IMR-90 (cell line): ENCODE measurements around the gene UPF1. TPM values are rescaled to one million over a fixed set of nuclear protein-coding genes. Genes with fewer than 3 reads are reported as not detected.

Experiments used
- ATAC-seq: fragments of 200-7000 bp; cut with Tn5 transposase; 2 replicates; pipeline ENCODE4 v1.9.1; 2020; ENCODE audit warnings: low read depth, mild to moderate bottlenecking, moderate library complexity
- BruUV-seq: library from RNA; stranded (reverse); fragments of 400-500 nt; replicated peaks from 2 replicates; lab custom pipeline; 2021; lab: Mats Ljungman, UMichigan
- CTCF ChIA-PET: fragments of 300-600 bp; formaldehyde crosslinking; extraction: SDS; loops from one replicate; lab custom pipeline; 2021; ENCODE audit warnings: antibody characterized with exemption; lab: Yijun Ruan, JAX
- POLR2A ChIA-PET: fragments of 300-600 bp; sonication (Branson Sonifier 250); formaldehyde crosslinking; loops from one replicate; lab custom pipeline; 2022; ENCODE audit warnings: antibody characterized with exemption; ENCODE audit not compliant: unreplicated experiment; lab: Charles Lee
- DNase-seq: peaks from one replicate; pipeline ENCODE4 v3.0.0; 2013
- H2AFZ ChIP-seq: replicated peaks from 2 replicates; pipeline ENCODE3; 2013; ENCODE audit warnings: low read length, mild to moderate bottlenecking; ENCODE audit not compliant: poor library complexity
- H2AK5ac ChIP-seq: 2 replicates; pipeline ENCODE4 v1.6.1; 2013; ENCODE audit warnings: low read depth, low read length, inconsistent platforms
- H2AK9ac ChIP-seq: replicated peaks from 2 replicates; pipeline ENCODE3; 2013; ENCODE audit warnings: mild to moderate bottlenecking, low read depth, low read length, moderate library complexity; ENCODE audit not compliant: poor library complexity
- H2BK120ac ChIP-seq: 2 replicates; pipeline ENCODE4 v1.6.1; 2013; ENCODE audit warnings: low read depth, low read length, inconsistent platforms
- H2BK15ac ChIP-seq: 3 replicates; pipeline ENCODE4 v1.6.1; 2013; ENCODE audit warnings: low read depth, low read length, inconsistent platforms
- H2BK20ac ChIP-seq: 2 replicates; pipeline ENCODE4 v1.6.1; 2013; ENCODE audit warnings: low read depth, mild to moderate bottlenecking, inconsistent platforms, low read length, moderate library complexity
- H2BK5ac ChIP-seq: 2 replicates; pipeline ENCODE4 v1.6.1; 2013; ENCODE audit warnings: mild to moderate bottlenecking, low read depth, low read length, inconsistent platforms; ENCODE audit not compliant: poor library complexity, severe bottlenecking
- H3K14ac ChIP-seq: replicated peaks from 2 replicates; pipeline ENCODE4 v1.6.1; 2013; ENCODE audit warnings: low read depth, low read length, inconsistent platforms
- H3K18ac ChIP-seq: 2 replicates; pipeline ENCODE4 v1.6.1; 2013; ENCODE audit warnings: low read depth, low read length, control low read depth
- H3K23ac ChIP-seq: 2 replicates; pipeline ENCODE4 v1.6.1; 2013; ENCODE audit warnings: low read depth, low read length, inconsistent platforms
- H3K27ac ChIP-seq: 2 replicates; pipeline ENCODE4 v1.5.1; 2013; ENCODE audit warnings: mild to moderate bottlenecking, control low read depth, low read length; ENCODE audit not compliant: insufficient read depth
- H3K27me3 ChIP-seq: 2 replicates; pipeline ENCODE4 v1.6.1; 2013; ENCODE audit warnings: low read length; ENCODE audit not compliant: control insufficient read depth, insufficient read depth
- H3K36me3 ChIP-seq: 2 replicates; pipeline ENCODE4 v1.6.1; 2013; ENCODE audit warnings: low read length, mixed read lengths; ENCODE audit not compliant: control insufficient read depth, insufficient read depth
- H3K4ac ChIP-seq: 2 replicates; pipeline ENCODE4 v1.6.1; 2013; ENCODE audit warnings: low read depth, low read length, inconsistent platforms
- H3K4me1 ChIP-seq: 2 replicates; pipeline ENCODE4 v1.6.1; 2013; ENCODE audit warnings: low read length, mixed read lengths; ENCODE audit not compliant: control insufficient read depth, insufficient read depth
- H3K4me2 ChIP-seq: 2 replicates; pipeline ENCODE4 v1.6.1; 2013; ENCODE audit warnings: low read depth, mild to moderate bottlenecking, control low read depth, low read length, moderate library complexity
- H3K4me3 ChIP-seq: 2 replicates; pipeline ENCODE4 v1.5.1; 2013; ENCODE audit warnings: low read depth, mild to moderate bottlenecking, control low read depth, low read length, moderate library complexity; ENCODE audit not compliant: insufficient read depth
- H3K56ac ChIP-seq: 2 replicates; pipeline ENCODE4 v1.6.1; 2013; ENCODE audit warnings: low read length, inconsistent platforms; ENCODE audit not compliant: insufficient read depth; ENCODE audit errors: extremely low read depth
- H3K79me1 ChIP-seq, 2 experiments: 2 replicates each; pipeline ENCODE4 v1.6.1; 2013; ENCODE audit warnings: low read length in 2 of 2, inconsistent platforms in 1 of 2, low read depth in 1 of 2
- H3K9ac ChIP-seq: 2 replicates; pipeline ENCODE4 v1.6.1; 2013; ENCODE audit warnings: low read depth, low read length, control low read depth
- H3K9me1 ChIP-seq: 2 replicates; pipeline ENCODE4 v1.6.1; 2013; ENCODE audit warnings: low read length, inconsistent platforms; ENCODE audit not compliant: insufficient read depth
- H3K9me3 ChIP-seq: 2 replicates; pipeline ENCODE4 v1.6.1; 2013; ENCODE audit warnings: low read length; ENCODE audit not compliant: control insufficient read depth, insufficient read depth
- H4K20me1 ChIP-seq: 2 replicates; pipeline ENCODE4 v1.6.1; 2013; ENCODE audit warnings: low read length, inconsistent platforms; ENCODE audit not compliant: insufficient read depth
- H4K5ac ChIP-seq: 2 replicates; pipeline ENCODE4 v1.6.1; 2013; ENCODE audit warnings: mild to moderate bottlenecking, low read depth, low read length, control low read depth
- H4K8ac ChIP-seq, 2 experiments: 2 replicates each; pipeline ENCODE4 v1.6.1; 2013; ENCODE audit warnings: low read depth in 2 of 2, low read length in 2 of 2, control low read depth in 1 of 2, inconsistent platforms in 1 of 2
- H4K91ac ChIP-seq: 2 replicates; pipeline ENCODE4 v1.6.1; 2013; ENCODE audit warnings: low read depth, low read length, inconsistent platforms; ENCODE audit not compliant: insufficient read depth
- BHLHE40 ChIP-seq: fragments of 150-350 bp; IDR thresholded peaks from 2 replicates; pipeline ENCODE4 v1.6.1; 2016; ENCODE audit warnings: mild to moderate bottlenecking, low read depth, low read length
- CEBPB ChIP-seq: IDR thresholded peaks from 2 replicates; pipeline ENCODE4 v1.6.1; 2012; ENCODE audit warnings: low read depth, low read length, improper control_type of control experiment
- CHD1 ChIP-seq: IDR thresholded peaks from 2 replicates; pipeline ENCODE4 v1.6.1; 2012; ENCODE audit warnings: low read depth, low read length, improper control_type of control experiment
- CTCF ChIP-seq: conservative IDR thresholded peaks from 2 replicates; pipeline ENCODE4 v1.5.1; 2012; ENCODE audit warnings: mild to moderate bottlenecking, low read depth, low read length, improper control_type of control experiment
- FOS ChIP-seq: fragments of 150-350 bp; IDR thresholded peaks from 2 replicates; pipeline ENCODE4 v1.6.1; 2016; ENCODE audit warnings: low read depth, low read length
- MAFK ChIP-seq: IDR thresholded peaks from 2 replicates; pipeline ENCODE4 v1.6.1; 2012; ENCODE audit warnings: low read depth, low read length, improper control_type of control experiment
- MAZ ChIP-seq: IDR thresholded peaks from 2 replicates; pipeline ENCODE4 v1.6.1; 2012; ENCODE audit warnings: low read depth, mild to moderate bottlenecking, low read length, improper control_type of control experiment, moderate library complexity, borderline replicate concordance
- MXI1 ChIP-seq: IDR thresholded peaks from 2 replicates; pipeline ENCODE4 v1.6.1; 2012; ENCODE audit warnings: low read depth, mild to moderate bottlenecking, low read length, moderate library complexity, borderline replicate concordance
- NFE2L2 ChIP-seq: fragments of 150-350 bp; IDR thresholded peaks from 2 replicates; pipeline ENCODE4 v1.6.1; 2016; ENCODE audit warnings: low read depth, mild to moderate bottlenecking, low read length
- POLR2A ChIP-seq: IDR thresholded peaks from 2 replicates; pipeline ENCODE4 v1.6.1; 2012; ENCODE audit warnings: mild to moderate bottlenecking, low read depth, low read length
- RCOR1 ChIP-seq: IDR thresholded peaks from 2 replicates; pipeline ENCODE4 v1.6.1; 2012; ENCODE audit warnings: mild to moderate bottlenecking, low read length, improper control_type of control experiment; ENCODE audit not compliant: insufficient replicate concordance
- RFX5 ChIP-seq: IDR thresholded peaks from 2 replicates; pipeline ENCODE4 v1.8.0; 2012; ENCODE audit warnings: low read depth, mild to moderate bottlenecking, low read length, moderate library complexity
- SMC3 ChIP-seq: fragments of 150-350 bp; IDR thresholded peaks from 2 replicates; pipeline ENCODE4 v1.6.1; 2016; ENCODE audit warnings: low read depth, mild to moderate bottlenecking, antibody characterized with exemption, low read length, moderate library complexity
- dilution Hi-C: fragments of 300-500 bp; cut with HindIII; formaldehyde crosslinking; loops from one replicate; pipeline ENCODE4 v1.14.3; 2018; ENCODE audit warnings: low sequenced_read_pairs; ENCODE audit not compliant: unreplicated experiment
- in situ Hi-C: fragments of 300-500 bp; cut with MboI; formaldehyde crosslinking; loops from 3 replicates; pipeline ENCODE4 v1.14.3; 2019; ENCODE audit warnings: low sequenced_read_pairs, inconsistent platforms, mixed read lengths
- intact Hi-C: fragments of 100-400 bp; cut with micrococcal nuclease; formaldehyde crosslinking; loops from 2 replicates; pipeline ENCODE4 v1.10.0; 2022
- polyA plus RNA-seq, 3 experiments: library from polyadenylated mRNA; depleted of rRNA; stranded (reverse); fragments of >200 nt; gene quantifications; 2 replicates each; pipeline ENCODE4 v1.2.3, GENCODE V29; 2012; ENCODE audit warnings: low replicate concordance in 1 of 3
- total RNA-seq: library from RNA; depleted of rRNA; stranded (reverse); fragments of >200 nt; gene quantifications from 2 replicates; pipeline ENCODE4 v1.2.3, GENCODE V29; 2012
- TF ChIP-seq, protein P1 (sequence below): fragments of 150-350 bp; IDR thresholded peaks from 2 replicates; pipeline ENCODE4 v1.6.1; 2017; ENCODE audit warnings: mild to moderate bottlenecking, antibody characterized with exemption, low read length, low read depth
- TF ChIP-seq, protein P2 (sequence below): fragments of 150-350 bp; IDR thresholded peaks from 2 replicates; pipeline ENCODE4 v1.6.1; 2016; ENCODE audit warnings: low read depth, mild to moderate bottlenecking, low read length, moderate library complexity, borderline replicate concordance

The UPF1 gene
- total and polyA plus RNA-seq, 2 of the 4 experiments (the other 2 are of a cell fraction) = 31.2 to 50.3 TPM

DNA sequence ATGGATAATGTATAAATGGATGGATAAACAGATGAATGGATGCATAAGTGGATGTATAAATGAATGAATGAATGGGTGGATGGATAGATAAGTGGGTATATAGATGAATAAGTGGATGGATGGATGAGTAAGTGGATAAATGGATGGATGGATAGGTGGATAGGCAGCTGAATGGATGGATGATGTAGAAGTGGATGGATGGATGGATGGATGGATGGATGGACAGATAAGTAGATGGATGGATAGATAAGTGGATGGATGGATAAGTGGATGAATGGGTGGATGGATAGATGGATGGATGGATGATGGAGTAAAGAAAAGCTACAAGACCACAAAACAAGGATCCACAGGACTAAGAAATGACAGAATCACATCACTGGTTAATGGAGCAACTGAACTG, 31.7 kb upstream of the UPF1 start:
- no peak overlapping the region for H4K5ac ChIP-seq
- no peaks in the 10 kb centered on the region for H3K4me1 ChIP-seq
- no peaks in the 10 kb centered on the region for H3K9me1 ChIP-seq
- H2BK120ac ChIP-seq = no peak overlapping the region
- no peak overlapping the region for H3K27ac ChIP-seq
- ChIA-PET POLR2A (no interaction called here), CTCF (no interaction called here)
- H3K9ac ChIP-seq = no peak overlapping the region
- no peak overlapping the region for H2BK20ac ChIP-seq
- no peaks in the 10 kb centered on the region for H3K79me1 ChIP-seq
- no peak overlapping the region for H3K4me3 ChIP-seq
- BruUV-seq = no TSS peak
- TF ChIP-seq MXI1 (no peak), CHD1 (no peak), CTCF (no peak), BHLHE40 (no peak), MAZ (no peak), POLR2A (no peak), RCOR1 (no peak), MAFK (no peak), CEBPB (no peak), SMC3 (no peak), NFE2L2 (no peak), RFX5 (no peak), FOS (no peak)
- TF ChIP-seq, protein P1, sequence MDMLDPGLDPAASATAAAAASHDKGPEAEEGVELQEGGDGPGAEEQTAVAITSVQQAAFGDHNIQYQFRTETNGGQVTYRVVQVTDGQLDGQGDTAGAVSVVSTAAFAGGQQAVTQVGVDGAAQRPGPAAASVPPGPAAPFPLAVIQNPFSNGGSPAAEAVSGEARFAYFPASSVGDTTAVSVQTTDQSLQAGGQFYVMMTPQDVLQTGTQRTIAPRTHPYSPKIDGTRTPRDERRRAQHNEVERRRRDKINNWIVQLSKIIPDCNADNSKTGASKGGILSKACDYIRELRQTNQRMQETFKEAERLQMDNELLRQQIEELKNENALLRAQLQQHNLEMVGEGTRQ = no peak
- TF ChIP-seq, protein P2, sequence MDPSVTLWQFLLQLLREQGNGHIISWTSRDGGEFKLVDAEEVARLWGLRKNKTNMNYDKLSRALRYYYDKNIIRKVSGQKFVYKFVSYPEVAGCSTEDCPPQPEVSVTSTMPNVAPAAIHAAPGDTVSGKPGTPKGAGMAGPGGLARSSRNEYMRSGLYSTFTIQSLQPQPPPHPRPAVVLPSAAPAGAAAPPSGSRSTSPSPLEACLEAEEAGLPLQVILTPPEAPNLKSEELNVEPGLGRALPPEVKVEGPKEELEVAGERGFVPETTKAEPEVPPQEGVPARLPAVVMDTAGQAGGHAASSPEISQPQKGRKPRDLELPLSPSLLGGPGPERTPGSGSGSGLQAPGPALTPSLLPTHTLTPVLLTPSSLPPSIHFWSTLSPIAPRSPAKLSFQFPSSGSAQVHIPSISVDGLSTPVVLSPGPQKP = no peak
- peaks cover 46% of the 10 kb centered on the region for H3K27me3 ChIP-seq
- no peak overlapping the region for H2AFZ ChIP-seq
- H3K4me2 ChIP-seq = no peak overlapping the region
- dilution Hi-C loops (no loop called here), in situ Hi-C loops (no loop called here), intact Hi-C loops (no loop called here)
- H3K14ac ChIP-seq = no peak overlapping the region
- DNase-seq = no peak
- H2BK15ac ChIP-seq = no peak overlapping the region
- H3K56ac ChIP-seq = no peak overlapping the region
- H3K9me3 ChIP-seq = peaks cover 9% of the 10 kb centered on the region; the same call in 1 of the 2 replicates
- H2BK5ac ChIP-seq = peak overlapping the region; percentile 65
- no peak overlapping the region for H4K91ac ChIP-seq
- no peak overlapping the region for H3K23ac ChIP-seq
- H4K8ac ChIP-seq = no peak overlapping the region
- no peak overlapping the region for H3K18ac ChIP-seq
- no peaks in the 10 kb centered on the region for H3K36me3 ChIP-seq
- no peak overlapping the region for H2AK5ac ChIP-seq
- no peak overlapping the region for H2AK9ac ChIP-seq
- H3K4ac ChIP-seq = no peak overlapping the region
- no peaks in the 10 kb centered on the region for H4K20me1 ChIP-seq
- ATAC-seq = no peak
